ENCODE data around the gene MED25.

GRCh38 chr19:49800771-49801170 lies 17.3 kb upstream of the MED25 start:
- TF ChIP-seq POLR2A (IDR thresholded peaks at IDR 0.05; ENCODE audit: low read depth, low read length), result no peak
- TF ChIP-seq POLR2AphosphoS5 (IDR thresholded peaks at IDR 0.05; ENCODE audit: low read depth, low read length), result no peak
- no peak for TF ChIP-seq TAF1 (IDR thresholded peaks at IDR 0.05; ENCODE audit: low read depth, low read length)
- no peak for TF ChIP-seq POU2F2 (IDR thresholded peaks at IDR 0.05; ENCODE audit: low read depth, low read length)
- no peak for TF ChIP-seq SPI1 (IDR thresholded peaks at IDR 0.05; ENCODE audit: low read depth, low read length)
- no peak for TF ChIP-seq PAX5 (IDR thresholded peaks at IDR 0.05; ENCODE audit: insufficient read depth, low read length, severe bottlenecking)
